Activated gamma-delta T cell (primary cell): ENCODE results near the gene SMYD2.
"Not testable (repeated sequence)": the region's sequence is repeated elsewhere in the genome, so short reads cannot be mapped to it uniquely, and the experiment has no call there.

Source experiments
- DNase-seq: peaks from one replicate; lab custom pipeline; 2025; lab: John Stamatoyannopoulos, UW

SMYD2 gene

DNA sequence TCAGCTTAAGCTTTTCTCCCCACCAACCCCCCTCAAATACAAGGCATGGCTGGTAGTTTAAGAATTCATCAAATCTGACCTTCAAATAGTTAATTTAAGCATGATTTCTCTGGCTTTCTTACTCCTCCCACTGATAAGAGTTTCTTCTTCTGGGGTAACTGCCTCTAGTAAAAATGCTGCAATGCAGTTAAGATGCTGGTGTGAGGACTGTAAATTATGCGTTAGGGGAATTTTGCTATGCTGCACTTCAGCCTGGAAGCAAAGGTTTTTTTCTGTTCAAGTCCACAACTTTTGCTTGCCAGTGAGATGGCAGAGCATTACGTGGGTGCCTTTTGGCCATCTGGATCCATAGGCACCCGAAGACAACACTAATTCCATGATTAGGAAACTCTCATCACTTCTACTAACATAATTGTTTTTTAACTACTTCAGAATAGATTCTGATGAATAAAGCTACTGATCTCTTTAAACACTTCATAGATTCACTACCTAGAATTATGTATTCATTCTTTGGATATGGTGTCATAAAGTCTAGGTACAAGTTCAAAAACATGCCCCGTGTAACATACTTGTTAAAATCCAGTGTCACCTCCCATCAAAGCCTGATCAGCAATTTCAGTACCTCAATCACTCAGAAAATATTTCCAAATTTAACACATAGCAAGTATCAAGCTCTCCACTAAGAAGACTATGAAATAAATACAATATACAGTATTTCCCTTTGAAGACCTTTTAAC is 8.8 kb upstream of the SMYD2 start:
- DNase-seq = no peak

DNA sequence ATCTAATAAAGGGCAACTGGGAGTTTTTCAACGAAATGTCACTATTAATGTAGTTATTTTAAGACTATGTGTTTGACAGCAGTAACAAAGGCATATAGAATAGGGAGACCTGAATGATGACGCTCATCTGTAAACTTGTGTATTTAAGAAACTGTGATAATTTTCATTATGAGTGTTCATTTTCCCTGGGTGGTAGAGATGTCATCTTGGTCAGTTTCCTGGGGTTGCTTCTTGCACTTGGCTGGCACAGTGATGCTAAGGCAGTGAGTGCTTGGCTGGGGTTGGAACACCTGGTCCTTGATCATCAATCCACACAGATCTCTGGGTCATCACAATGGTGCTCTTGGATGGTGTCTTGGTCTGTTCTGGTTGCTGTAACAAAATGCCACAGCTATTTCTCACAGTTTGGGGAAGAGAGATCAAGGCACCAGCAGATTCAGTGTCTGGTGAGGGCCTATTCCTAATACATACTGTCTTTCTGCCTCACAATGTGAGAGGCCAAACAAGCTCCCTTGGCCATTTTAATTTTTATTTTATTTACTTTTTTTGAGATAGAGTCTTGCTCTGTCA is 7.9 kb upstream of the SMYD2 start:
- DNase-seq = no peak

DNA sequence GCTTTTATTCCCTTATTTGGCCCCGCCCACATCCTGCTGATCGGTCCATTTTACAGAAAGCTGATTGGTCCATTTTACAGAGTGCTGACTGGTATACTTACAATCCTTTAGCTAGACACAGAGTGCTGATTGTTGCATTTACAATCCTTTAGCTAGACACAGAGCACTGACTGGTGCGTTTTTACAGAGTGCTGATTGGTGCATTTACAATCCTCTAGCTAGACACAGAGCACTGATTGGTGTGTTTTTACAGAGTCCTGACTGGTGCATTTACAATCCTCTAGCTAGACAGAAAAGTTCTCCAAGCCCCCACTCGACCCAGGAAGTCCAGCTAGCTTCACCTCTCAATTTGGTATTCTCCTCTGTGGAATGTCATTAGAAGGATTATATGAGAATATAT is 5.3 kb upstream of the SMYD2 start:
- not testable (repeated sequence) for DNase-seq

DNA sequence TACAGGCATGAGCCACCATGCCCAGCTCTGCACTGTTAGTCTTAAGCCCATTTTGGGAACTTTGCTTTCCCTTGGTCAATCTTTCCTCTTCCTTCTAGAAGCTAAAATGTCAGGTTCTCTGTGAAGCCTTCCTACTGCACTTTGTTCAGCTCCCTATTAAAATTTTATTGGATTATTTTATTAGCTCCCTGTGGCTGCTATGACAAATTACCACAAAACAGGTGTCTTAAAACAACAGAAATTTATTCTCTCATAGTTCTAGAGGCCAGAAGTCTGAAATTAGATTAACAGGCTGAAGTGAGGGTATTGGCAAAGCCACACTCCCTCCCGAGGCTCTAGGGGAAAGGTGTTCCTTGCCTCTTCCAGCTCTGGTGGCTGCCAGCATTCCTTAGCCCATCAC is 4.2 kb upstream of the SMYD2 start:
- DNase-seq = no peak

DNA sequence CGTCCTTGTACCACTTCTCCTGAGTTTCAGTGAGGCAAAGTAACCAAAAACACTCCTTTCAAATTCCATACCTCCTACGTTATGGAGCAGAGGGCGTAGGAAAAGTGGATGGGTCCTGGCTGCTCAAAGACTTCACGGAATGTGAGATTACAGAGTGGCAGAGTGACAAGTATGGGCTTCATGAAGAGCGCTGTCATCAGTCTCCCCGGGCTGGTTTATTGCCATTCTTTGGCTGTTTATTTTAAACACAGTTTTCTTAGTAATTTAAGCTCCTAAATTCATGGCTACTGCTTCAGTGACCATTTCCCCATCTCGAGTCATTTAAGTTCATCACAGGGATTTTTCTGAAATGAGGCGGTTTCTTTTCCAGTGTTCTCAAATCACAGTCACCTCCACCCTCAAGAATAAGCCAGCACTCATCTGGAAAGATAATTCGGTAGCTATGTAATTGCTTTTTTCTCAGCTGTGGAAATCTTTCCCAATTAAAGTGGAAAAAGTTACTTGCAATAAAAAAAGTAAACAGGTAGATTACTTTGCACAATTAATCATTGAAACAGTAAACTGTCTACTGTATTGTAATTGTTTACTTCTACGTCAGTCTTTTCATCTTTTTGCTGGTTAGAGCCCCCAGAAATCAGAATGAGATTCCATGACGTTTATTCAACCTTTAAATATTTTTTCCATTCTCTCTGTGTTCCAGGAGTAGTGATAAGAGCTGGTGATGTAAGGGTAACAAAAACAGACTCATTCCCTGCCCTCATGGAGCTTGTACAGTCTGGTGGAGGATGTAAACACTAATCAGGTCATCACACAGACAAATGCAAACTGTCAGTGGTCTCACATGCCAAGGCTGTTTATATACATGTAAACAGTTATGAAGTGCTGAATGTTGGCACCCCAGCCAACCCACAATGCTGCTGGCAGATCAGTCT is 3.0 kb upstream of the SMYD2 start:
- DNase-seq = no peak

DNA sequence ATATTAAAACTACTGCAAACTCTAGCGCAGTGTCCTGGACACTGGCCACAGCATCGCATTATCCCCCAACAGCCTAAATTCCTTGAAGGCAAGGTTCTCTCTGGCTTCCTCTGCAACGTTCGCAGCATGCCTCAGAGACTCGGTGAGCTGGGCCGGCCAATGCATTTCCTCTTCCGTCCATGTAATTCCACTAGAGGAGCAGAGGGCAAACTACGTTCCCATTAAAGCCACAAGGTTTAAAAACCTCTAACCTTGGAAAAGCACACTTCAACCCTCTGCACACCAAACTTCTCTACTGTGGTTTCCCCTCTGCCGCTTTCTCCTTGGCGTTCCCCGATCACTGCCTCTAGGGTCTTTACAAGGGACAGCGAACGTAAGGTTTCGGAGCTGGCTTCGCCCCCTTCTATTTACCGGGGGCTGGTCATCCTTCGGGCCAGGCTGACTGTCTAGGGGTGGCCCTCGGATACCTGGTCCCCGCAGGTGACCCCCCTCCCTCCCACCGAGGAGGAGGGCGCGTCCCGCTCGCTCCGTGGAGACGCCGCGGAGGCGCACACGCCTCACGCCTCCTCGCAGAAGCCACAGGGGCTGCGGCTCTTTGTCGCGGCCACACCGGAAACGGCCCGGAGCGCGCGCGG is 456 bp upstream of the SMYD2 start:
- DNase-seq = no peak

DNA sequence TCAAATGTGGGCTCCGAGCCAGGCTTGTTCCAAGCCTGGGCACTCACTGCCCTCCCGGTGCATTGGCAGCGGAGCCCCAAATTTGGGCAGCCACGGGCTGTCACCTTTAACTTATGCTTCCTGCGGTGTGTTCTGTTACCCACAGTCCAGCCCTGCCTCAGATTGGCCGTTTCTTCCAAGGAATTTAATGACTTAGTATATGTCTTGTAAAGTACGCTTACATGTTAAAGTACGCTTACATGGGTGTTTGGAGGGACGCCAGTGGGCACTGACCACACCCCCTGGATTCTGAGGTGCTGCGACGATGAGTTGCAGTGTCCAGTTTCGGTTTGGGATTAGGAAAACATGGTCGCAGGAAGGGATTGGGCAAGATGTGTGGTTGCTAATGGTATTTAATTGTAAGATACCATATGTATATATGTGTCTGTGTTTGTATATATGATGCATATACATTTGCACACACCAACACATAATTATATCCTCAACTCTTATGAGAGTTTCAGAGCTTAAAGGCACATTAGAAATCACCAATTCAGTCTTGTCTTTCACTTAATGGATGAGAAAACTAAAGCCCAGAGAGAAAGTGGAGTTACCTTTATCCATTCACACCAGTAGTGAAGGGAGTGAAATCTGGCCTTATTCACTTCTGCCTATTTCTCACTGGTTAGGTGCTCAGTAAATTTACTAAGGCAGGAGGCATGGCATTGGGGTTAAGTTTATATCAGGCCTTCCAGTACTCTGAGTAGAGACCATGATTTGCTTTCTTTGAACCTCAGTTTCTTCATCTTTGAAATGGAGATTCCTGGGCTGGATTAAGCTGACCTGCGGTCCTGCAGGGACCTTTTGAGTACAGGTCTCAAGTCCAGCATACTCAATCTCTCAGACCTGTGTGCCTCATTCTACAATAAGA is 1.0 kb downstream of the SMYD2 start:
- DNase-seq = no peak

DNA sequence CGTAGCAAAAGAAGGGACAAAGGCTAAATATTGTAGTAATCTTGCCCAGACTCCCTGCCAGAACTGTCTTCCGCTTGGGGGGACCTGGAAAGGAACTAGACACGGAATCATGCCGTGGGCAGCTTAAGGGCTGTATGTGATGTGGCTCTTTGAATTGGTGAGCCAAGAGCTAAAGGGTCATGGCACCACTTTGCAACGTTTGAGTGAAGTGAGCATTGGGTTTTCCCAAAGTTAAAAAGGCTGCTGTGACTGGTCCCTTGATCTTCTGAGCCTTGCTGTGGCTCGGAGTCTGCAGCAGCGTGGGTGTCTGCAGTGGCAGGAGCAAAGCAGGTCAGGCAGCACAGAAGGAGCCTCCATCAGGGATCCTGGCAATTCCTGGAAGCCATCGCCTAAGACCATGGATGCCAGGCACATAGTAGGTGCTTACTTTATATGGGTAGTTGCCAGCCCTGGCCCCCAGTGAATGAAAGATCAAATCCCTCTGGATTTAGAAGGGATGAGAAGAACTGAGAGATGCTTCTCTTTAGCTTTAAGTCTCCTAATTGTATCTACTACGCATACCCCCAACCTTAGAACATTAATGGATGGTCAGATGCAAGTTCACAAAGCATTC is 1.8 kb downstream of the SMYD2 start:
- DNase-seq = no peak

DNA sequence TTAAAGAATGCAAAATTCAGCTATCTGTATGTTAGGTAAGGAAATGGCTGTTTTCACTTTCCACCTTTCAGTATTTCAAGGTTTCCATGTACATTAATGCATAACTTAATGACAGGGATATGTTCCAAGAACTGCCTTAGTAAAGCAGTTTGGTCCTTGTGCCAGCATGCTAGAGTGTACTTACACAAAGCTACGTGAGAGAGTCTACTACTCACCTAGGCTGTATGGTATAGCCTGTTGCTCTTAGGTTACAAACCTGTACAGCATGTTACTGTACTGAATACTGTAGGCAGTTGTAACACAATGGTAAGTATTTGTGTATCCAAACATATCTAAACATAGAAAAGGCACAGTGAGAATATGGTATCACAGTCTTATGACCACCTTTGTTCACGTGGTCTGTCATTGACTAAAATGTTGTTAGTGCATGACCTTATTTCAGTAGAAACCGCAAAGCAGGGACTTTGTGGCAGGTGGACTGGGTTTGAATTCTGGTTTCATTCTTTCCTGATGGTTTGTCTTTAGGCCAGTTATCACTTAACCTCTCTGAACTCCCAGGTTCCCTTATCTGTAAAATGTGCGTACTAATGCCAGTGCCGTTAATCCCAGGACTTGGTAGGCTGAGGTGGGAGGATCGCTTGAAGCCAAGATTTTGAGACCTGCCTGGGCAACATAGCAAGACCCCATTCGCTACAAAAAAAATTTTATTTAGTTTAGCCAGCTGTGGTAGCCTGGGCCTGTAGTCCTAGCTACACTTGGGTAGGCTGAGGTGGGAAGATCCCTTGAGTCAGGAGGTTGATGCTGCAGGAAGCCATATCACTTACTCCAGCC is 4.9 kb downstream of the SMYD2 start:
- DNase-seq = no peak

DNA sequence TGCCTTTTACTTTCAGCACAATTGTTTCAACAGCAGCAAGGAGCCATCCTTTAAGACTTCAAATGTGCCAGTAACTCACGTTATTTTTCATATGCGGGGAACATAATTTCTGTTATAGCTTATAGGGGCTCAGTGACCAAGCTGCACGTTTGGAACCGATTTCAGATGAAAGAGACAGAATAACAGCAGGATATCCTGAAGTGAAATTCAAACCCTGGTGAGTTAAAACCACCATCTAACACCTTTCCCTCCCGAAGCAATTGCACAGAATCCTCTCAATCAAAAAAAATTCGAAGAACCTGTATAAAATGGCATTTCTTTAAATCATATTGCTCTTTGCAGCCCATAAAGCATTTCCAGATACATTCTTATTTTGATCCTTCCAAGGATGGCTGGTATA is 6.9 kb downstream of the SMYD2 start:
- DNase-seq = no peak

DNA sequence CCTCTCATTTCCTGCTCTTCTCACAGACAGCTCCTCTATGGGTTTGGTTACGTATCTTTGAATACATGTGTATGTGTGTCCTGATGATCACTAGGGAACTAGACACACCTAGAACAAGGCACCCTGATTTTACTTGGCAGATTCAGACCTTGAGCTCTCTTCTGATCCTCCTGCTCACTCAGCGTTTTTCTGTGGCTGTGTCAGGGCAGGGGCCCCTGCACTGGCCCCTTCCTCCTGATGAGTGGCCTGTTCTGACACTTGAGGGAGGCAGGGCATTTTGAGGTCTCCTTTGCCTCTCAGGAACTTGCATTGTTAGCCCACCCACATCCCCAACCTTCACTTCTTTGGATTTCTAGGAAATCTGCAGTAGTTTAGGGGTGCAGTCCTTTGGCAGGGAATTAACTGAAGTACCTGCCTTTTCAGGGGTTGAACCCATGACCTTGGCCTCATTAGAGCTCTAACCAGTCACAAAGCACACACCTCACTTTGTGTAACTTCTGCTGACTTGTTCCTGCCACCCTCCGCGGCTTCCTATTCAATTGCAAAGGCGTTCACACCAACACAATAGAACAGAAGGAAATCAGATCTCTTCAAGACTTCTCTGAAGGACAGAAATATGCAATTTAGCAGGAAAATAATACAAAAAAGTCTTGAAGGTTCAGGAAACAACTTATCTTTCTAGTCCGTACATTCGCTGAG is 8.8 kb downstream of the SMYD2 start:
- no peak for DNase-seq

DNA sequence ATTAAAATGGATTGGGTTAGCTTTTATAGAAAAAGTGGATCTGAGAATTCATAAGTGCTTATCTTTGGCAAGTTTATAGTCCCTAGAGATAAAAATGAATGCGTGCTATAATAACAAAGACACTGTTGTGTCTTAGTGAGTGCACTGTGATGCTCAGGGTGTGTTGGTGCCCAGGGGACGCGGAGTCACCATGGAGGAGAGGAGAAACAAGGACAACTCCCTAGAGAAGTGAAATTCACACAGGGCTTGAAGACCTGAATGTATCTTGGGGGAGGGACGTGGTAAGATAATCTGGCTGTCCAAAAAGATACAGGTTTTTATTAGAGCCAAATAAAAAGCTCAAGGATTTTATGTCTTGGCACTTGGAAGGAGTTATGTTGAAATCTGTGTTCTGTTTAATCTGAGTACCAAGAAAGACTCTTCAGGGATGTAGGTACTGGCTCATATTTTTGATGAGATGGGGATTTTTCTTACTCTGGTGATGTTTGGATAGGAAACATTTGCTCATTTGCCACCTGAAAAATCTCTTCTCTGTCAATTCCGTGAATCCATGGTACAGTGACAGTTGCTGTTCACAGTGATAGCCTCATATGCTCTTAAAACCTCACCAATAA is 9.6 kb downstream of the SMYD2 start:
- no peak for DNase-seq

DNA sequence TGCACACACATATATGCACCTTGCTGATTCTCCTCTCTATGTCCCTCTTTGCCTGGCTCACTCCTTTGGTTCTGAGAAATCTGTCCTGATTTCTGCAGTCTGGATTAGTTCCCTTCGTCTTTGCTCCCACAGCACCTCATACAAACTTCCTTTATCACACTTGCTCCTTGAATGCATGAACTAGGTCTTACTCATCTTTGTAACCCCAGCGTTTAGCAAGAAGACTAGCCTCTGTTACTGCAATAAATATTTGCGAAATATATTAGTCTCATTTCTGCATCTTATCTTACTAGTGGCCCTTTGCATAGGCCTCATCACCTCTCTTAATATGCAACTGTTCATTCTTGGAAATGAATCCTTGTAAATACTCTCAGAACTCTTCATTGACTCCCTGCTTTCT is 11.4 kb downstream of the SMYD2 start:
- DNase-seq = no peak

DNA sequence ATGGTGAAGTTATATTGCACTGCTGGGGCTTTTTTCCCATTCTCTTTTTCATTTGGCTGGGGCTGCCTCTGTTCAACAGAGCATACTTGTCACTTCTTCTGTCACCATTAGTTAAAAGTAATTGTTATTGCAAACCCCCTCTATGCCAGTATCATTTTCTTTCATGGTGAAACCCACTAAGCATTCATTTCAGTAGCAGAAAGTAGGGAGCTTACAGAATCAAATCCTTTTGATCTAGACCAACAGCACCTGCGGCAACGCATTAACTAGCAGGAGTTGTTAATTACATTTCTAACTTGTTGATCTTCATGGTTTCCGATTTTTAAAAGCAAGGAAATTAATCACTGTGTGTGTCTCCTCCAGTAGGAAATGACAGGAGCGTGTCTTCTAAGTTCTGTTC is 15.0 kb downstream of the SMYD2 start:
- no peak for DNase-seq

DNA sequence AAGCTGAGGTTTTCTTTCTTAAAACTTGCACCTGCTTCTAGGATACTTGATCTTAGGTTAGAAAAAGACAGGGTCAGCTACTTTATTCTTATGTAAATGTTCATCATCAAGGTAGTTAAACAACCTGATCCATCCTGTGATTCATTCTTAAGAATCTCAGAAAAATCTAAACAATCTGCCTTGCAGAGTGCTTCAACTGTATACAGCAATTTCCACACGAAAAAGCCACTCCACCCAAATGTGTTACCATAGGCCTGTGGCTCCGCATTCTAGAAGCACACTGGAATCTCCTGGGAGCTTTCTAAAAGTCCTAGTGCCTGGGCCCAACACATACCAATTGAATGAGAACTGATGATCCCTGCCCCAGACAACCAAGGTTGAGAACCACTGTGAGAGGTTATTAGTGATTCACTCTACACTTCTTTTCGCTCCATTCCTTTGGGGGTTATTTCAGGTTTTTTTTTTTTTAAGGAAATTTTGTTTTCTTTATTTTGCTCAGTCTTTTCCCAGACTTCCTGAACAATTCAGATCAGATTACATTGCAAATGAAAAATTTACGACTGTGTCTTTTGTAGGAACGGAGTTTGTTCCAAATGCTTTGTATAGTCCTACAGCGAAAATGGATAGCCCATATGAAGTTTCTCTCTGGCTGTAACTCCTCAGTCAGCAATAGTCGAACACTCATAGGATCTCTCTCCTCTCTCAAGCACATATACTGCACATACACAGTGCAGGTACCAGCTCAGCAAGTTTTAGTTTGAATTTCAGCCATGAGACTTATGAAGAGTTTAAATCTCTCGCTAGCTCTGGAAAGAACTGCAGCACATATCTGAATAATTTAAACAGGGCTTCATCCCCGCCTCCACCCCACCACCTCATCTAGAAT is 16.1 kb downstream of the SMYD2 start:
- no peak for DNase-seq

DNA sequence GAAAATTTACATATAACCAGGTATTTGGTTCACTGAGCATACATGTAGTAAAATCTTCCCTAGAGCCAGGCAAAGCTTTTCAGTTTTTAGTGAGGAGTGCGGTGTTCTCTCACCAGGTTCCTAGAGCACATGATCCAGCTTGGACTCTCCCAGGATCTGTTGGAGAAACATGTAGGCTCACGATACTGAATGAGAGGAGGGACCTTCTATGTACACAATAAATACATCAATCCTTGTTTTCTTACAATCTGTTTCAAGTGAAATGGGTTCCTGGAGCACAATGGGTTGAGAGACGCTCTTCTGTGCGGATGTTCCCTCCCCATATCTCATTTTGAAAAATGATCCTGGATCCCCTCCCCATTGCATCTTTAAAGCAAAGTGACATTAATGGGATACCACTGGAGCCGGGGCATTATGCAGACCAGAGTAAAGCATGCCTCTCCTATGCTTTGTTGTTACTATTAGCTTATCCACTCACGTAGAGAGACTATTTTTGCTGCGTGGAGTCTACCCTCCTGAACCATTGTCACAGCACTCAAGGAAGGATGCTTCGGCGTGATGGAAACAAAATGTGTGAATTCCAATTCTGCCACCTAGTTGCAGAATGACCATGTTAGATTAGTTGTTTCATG is 19.3 kb downstream of the SMYD2 start:
- no peak for DNase-seq

DNA sequence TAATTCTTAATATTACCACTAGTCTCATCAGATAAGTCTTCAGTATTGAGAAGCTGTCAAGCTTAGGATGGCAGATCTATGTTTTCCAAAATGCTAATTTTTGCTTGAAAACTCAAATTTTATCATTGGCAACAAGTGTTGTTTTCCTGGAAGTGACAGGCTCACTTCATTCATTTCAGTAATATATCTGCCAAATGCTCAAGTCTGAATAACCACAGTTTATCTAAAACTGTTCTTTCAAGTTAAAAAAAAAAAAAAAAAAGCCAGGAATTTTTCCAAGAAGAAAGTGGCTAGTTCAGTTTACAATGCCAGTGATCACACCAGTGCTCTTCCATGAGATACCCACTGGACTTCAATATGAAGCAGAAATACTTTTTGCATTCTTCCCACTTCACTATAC is 20.6 kb downstream of the SMYD2 start:
- no peak for DNase-seq
